Measurements from ENCODE around the gene CYP2A6. TPM values are rescaled to one million over a fixed set of nuclear protein-coding genes. Genes with fewer than 3 reads are reported as not detected.
"Not testable (repeated sequence)": the region's sequence is repeated elsewhere in the genome, so short reads cannot be mapped to it uniquely, and the experiment has no call there.

The CYP2A6 gene
- total RNA-seq, result not detected
- long read RNA-seq, donor 1, result 0 reads
- long read RNA-seq, donor 2, result 0 reads

GRCh38 chr19:40850277-40850676 is at the start of gene CYP2A6:
Gene CYP2A6, minus strand, starts transcription at chr19:40850447. Its CDS starts 21 bp downstream, at chr19:40850426.
- DNase-seq (ENCODE audit: low spot score); intact Hi-C loops (cut with DNase I): not testable (repeated sequence)

- DNase-seq (ENCODE audit: low spot score); intact Hi-C loops (cut with DNase I): not testable (repeated sequence)
Observed at GRCh38 chr19:40899964-40900363, 49.7 kb upstream of the CYP2A6 start.

- intact Hi-C loops (cut with DNase I); DNase-seq (ENCODE audit: low spot score): not testable (repeated sequence)
Observed at GRCh38 chr19:40896843-40897789, 46.9 kb upstream of the CYP2A6 start.

- DNase-seq (ENCODE audit: low spot score), result no peak
- intact Hi-C loops (cut with DNase I), result no loop called here
Observed at GRCh38 chr19:40896418-40896796, 46.2 kb upstream of the CYP2A6 start.

- DNase-seq (ENCODE audit: low spot score), result no peak
- intact Hi-C loops (cut with DNase I), result no loop called here
Observed at GRCh38 chr19:40893112-40893511, 42.9 kb upstream of the CYP2A6 start.

GRCh38 chr19:40889366-40889765 is 39.1 kb upstream of the CYP2A6 start:
- intact Hi-C loops (cut with DNase I), result no loop called here
- no peak for DNase-seq (ENCODE audit: low spot score)

GRCh38 chr19:40888191-40888590 is 37.9 kb upstream of the CYP2A6 start:
- DNase-seq (ENCODE audit: low spot score), result no peak
- intact Hi-C loops (cut with DNase I), result no loop called here

- intact Hi-C loops (cut with DNase I); DNase-seq (ENCODE audit: low spot score): not testable (repeated sequence)
Observed at GRCh38 chr19:40884187-40884931, 34.1 kb upstream of the CYP2A6 start.

- DNase-seq (ENCODE audit: low spot score); intact Hi-C loops (cut with DNase I): not testable (repeated sequence)
Observed at GRCh38 chr19:40882062-40882461, 31.8 kb upstream of the CYP2A6 start, which contains the start of gene CYP2A7. Gene CYP2A7, minus strand, starts transcription at chr19:40882231. Its CDS starts 21 bp downstream, at chr19:40882210.

- DNase-seq (ENCODE audit: low spot score); intact Hi-C loops (cut with DNase I): not testable (repeated sequence)
Observed at GRCh38 chr19:40879349-40879748, 29.1 kb upstream of the CYP2A6 start.

GRCh38 chr19:40875526-40875951 is 25.3 kb upstream of the CYP2A6 start:
- DNase-seq (ENCODE audit: low spot score), result peak; percentile 92
- intact Hi-C loops (cut with DNase I), result not testable (repeated sequence)

GRCh38 chr19:40874874-40875273 is 24.6 kb upstream of the CYP2A6 start:
- intact Hi-C loops (cut with DNase I); DNase-seq (ENCODE audit: low spot score): not testable (repeated sequence)

GRCh38 chr19:40873873-40874272 is 23.6 kb upstream of the CYP2A6 start:
- DNase-seq (ENCODE audit: low spot score); intact Hi-C loops (cut with DNase I): not testable (repeated sequence)

GRCh38 chr19:40872209-40872608 is 22.0 kb upstream of the CYP2A6 start:
- intact Hi-C loops (cut with DNase I), result no loop called here
- no peak for DNase-seq (ENCODE audit: low spot score)

- no peak for DNase-seq (ENCODE audit: low spot score)
- intact Hi-C loops (cut with DNase I), result no loop called here
Observed at GRCh38 chr19:40867701-40868100, 17.5 kb upstream of the CYP2A6 start.

GRCh38 chr19:40864739-40865496 is 14.7 kb upstream of the CYP2A6 start:
- DNase-seq (ENCODE audit: low spot score); intact Hi-C loops (cut with DNase I): not testable (repeated sequence)

- intact Hi-C loops (cut with DNase I), result no loop called here
- no peak for DNase-seq (ENCODE audit: low spot score)
Observed at GRCh38 chr19:40862785-40863184, 12.5 kb upstream of the CYP2A6 start.

- DNase-seq (ENCODE audit: low spot score), result no peak
- intact Hi-C loops (cut with DNase I), result no loop called here
Observed at GRCh38 chr19:40862333-40862732, 12.1 kb upstream of the CYP2A6 start.

GRCh38 chr19:40858109-40858508 is 7.9 kb upstream of the CYP2A6 start:
- intact Hi-C loops (cut with DNase I), result no loop called here
- no peak for DNase-seq (ENCODE audit: low spot score)
